Measurements from ENCODE around the gene RYR3.

- no peak for TF ChIP-seq PATZ1 (CRISPR knock-in tag; IDR thresholded peaks at IDR 0.05; ENCODE audit: borderline replicate concordance)
- TF ChIP-seq OSR1 (CRISPR knock-in tag; IDR thresholded peaks at IDR 0.05): no peak
- no peak for TF ChIP-seq ARNTL (CRISPR knock-in tag; IDR thresholded peaks at IDR 0.05; ENCODE audit: borderline replicate concordance, low read depth)
- no peak for TF ChIP-seq CREB5 (CRISPR knock-in tag; IDR thresholded peaks at IDR 0.05; ENCODE audit: low read depth)
- no peak for TF ChIP-seq ZNF565 (CRISPR knock-in tag; conservative IDR thresholded peaks at IDR 0.05; ENCODE audit: low read depth)
- TF ChIP-seq POU6F1 (CRISPR knock-in tag; IDR thresholded peaks at IDR 0.05; ENCODE audit: borderline replicate concordance, low read depth): no peak
- TF ChIP-seq ESRRG (CRISPR knock-in tag; IDR thresholded peaks at IDR 0.05): no peak
- TF ChIP-seq SNAI2 (CRISPR knock-in tag; IDR thresholded peaks at IDR 0.05): no peak
- TF ChIP-seq RARB (CRISPR knock-in tag; IDR thresholded peaks at IDR 0.05): no peak
These were observed 345.4 kb downstream of the RYR3 start for GRCh38 chr15:33656168-33656567.
